HG02981 (cell line): Measurements from ENCODE around the gene CBFA2T2.

Experiments
- ATAC-seq: cut with Tn5 transposase; IDR thresholded peaks from one replicate; pipeline ENCODE4 v1.9.1; 2021; ENCODE audit warnings: mild to moderate bottlenecking, moderate library complexity; ENCODE audit not compliant: unreplicated experiment

The CBFA2T2 gene

DNA sequence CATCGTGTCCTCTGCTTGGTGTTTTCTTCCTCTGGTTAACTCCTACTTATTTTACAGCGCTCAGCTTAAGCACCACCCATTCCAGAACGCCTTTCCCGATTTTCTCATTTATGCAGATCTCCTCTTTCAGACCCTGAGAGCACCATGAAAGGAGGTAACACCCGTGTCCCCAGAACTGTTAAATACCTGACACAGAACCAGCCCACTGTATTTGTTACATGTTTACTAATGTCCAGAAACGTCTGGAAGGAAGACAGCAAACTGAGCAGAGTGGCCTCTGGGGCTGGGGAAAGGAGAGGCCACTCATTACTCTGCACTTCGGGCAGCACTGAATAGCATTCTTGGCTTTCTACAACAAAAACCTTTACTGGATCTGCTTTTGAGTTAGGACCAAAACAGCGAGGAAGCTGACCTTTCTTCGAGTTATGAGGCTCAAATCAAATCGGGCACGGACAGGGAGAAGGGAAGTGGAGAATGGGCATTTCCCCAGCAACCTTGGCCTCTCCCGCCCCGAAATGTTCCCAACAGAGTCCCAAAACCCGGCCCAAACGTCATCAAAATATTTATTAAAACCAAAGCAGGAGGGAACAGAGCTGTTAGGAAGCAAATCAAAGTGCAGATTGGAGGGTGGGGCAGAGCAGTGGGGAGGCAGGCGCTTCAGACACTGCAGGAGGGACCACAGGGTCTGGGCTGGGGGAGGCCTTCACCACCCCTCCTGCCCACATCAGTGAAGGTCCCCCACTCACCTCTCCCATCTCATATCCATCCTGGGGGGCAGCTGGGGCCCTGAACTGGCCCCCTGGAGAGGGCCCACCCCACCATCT lies 185.5 kb downstream of the CBFA2T2 start:
- no peak for ATAC-seq

DNA sequence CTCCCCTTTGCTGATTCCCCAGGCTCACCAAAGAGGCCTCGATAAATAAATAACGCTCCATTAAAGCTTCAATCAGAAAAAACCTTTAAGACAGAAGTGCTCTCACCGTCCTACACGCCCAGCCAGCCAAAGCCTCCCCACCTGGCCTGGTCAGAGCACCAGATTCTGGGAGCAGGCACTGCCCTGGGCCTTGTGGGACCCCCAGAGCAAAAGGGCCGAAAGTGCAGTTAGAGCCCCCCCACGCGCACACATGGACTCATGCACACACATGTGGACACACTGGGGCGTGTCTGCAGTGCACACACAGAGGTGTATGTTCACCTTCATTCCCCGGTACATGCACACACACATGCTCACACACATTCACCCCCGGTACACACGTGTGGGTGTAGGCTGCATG lies 186.2 kb downstream of the CBFA2T2 start:
- ATAC-seq = no peak

DNA sequence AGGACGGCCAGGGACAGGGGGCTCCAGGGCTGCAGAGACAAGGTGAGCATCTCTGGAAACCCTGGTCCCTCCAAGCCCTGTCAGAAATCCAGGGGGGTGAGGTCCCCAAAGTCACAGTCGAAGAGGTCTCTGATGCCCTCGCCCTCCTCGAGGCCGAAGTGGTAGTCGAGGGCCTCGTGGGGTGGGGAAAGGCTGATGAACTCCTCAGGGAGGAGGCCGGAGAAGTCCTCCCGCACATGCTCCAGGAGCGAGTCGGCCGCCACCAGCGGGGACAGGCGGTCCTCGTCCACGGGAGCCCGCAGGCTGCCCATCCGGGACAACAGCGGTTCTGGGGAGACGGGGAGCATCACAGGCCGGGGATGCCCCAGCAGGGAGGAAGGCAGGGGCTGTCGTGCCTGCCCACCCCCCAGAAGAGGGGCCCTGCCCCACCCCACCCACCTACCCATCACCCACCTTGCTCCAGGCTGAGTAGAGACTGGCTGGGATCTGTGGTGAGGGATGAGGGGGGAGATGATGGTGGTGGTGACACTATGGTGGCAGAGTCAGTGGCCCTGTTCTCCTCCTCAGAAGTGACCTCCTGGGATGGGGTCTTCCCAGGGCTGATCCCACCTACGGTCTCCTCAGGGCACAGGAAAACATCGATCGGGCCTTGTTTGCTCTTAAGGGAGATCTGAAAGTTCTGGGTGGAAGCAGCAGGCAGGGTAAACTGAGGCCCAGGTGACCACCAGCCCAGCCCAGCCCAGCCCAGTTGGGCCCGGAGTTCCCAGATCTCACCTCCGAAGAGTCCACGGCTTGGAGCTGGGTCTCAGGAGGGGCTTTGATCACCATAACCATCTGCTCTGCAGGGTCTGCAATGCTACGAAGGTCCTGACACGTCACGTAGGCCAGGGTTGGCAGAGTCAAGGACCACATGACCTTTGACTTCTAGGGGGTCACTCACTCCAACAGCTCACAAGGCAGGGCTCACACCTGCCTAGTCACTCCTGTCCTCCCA lies 187.1 kb downstream of the CBFA2T2 start:
- ATAC-seq = no peak

DNA sequence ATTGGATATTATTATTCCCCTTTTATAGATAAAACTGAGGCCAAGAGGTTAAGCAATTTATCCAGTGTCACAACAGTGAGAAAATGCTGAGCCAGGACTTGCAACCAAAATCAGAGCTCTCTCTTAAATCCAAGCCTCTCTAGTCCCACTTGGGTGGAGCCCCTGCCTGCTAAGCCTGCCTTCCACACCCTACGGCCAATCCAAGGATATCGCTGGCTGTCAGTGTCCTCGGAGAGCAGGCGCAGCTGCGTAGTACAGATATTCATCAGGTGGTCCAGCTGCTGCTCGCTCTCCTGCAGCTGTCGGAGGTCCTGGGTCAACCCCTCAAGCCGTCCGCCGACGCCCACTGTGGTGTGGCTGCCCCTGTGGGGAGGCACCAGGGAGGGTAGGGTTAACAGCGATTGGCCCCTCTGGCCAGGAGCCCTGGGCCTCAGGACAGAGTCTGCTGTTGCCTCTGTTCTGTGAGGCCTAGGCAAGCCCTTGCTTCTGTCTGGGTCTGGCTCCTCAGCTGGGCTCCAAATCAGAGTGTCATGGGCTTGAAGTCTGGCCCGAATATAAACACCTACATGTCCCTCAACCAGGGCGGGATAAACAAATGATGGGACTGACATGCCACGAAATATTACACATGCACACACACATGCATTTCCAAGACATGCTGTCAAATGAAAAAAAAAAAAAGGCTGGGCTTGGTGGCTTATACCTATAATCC lies 188.3 kb downstream of the CBFA2T2 start:
- no peak for ATAC-seq

DNA sequence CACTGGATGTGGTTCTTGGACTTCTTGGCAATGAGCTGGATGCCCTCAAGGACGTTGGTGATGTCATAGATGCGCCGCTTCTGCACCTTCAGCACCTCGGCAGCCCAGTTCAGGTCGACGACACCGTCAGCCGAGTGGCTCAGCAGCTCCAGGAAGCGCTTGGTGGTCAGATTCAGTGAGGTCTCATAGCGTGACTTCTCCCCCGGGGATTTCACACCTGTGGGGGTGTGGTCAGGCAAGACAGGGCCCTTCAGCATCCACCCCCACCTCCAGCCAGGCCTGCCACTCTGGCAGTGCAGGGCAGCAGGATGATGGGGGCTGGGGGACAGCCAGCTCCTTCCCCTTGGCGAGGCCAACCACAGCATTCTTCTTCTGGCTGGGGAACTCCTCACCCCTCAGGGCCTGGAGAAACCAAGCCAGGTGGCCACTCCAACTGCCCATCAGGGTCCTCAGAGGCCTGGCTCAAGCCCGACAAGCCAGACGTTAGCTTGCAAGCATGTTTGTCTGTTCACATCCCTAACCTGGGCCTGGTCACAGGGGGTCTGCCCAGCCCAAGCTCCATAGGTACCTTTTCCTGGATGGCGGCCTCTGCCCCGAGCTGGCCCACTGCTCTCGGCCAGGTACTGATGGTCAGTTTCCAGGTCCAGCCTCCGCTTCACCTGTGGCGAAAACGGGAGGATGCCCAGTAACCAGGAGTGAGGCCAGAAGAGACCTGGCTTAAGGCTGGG lies 190.0 kb downstream of the CBFA2T2 start:
- ATAC-seq = peak; percentile 69

DNA sequence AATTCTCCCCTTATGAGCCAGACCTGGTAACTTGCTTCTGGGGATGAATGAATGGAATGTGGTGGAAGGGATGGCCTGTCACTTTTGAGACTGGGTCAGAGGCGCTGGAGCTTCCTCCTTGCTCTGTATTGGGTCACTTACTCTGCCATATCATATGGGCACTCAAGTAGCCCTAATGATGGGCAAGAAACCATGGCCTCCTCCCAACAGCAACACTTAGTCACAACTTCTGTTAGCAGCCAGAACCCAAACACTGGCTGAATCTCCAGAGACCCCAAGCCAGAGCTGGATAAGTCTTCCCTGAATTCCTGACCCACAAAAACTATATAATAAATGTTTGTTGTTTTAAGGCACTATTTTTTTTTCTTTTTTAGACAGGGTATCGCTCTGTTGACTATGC lies 190.8 kb downstream of the CBFA2T2 start:
- no peak for ATAC-seq

DNA sequence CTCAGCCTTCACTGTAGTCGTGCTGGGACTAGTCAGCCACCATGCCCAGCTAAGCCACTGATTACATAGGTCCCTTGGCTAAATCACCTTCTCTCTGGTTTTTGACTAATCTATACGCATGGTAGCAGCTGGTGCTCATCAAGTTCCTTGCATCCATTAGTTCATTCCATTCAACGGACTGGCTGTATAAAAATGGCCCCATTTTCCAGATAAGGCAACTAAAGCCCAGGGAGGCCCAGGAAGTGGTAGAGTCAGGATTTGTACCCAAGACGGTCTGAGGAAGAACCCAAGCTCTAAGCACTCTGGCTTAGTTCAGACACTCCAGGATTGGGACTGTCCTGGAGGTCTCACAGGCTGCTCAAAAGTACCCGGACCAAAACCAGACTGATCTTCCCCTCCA lies 191.4 kb downstream of the CBFA2T2 start:
- no peak for ATAC-seq

DNA sequence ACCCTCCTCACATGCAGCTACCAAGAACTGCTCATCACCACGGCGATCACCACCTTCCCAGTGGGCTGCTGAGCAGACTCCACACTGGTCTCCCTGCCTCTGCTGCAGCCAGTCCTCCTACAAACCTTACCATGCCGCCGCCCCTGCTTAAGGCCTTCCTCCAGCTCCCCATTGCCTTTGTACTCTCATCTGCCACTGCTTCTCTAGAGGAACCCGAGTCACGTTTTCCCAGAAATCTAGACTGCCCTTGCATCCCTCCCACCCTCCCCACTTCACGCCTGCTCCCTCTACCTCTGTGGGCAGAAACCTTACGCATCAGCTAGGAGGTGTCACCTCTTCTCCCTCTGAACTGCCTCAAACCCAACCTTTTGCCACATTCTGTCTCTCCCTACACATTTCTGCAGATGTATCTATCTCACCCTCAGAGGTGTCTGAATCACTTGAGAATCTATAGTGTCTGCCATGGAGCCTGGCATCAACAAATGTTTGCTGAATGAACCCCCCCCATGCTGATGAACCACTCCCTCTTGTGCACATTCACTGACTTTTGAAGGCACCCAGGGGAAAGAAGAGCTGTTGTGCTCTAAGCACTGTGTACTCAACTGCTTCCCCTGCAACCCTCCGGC lies 191.9 kb downstream of the CBFA2T2 start:
- ATAC-seq = no peak

DNA sequence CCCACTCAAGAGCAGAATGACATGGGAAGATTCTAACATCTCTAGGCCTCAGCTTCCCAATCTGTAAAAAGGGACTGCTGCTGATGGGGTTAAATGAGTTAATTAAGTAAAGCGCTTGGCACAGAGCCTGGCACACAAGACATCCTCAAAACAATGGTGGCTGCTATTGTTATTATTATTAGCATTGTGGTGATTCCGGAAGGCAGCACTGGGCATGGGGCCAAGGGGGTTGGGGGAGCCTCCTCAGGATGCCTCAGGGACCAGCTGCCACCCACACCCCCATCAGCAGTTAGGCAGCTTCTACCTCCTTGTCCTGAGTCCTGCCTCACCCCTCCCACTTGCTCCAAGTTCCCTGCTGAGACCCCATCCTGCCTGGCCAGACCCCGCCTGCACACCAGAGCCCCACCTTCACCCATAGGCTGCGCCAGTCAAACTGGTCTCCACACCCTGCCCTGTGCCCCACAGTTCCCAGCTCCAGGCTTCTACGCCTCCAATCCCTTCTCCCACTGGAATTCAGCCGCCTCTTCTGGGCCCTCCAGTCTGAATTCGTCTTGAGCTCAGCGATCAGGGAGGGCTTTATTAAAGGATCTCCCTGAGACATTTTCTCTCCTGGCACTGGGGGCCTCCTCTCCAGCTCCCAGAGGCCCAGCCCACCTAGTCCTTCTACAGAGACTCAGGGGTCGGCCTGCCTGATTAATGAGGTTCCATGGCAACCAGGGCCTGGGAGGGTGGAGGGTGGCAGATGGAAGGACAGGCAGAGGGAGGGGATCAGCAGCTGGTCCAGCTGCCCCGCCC lies 194.8 kb downstream of the CBFA2T2 start:
- ATAC-seq = no peak

DNA sequence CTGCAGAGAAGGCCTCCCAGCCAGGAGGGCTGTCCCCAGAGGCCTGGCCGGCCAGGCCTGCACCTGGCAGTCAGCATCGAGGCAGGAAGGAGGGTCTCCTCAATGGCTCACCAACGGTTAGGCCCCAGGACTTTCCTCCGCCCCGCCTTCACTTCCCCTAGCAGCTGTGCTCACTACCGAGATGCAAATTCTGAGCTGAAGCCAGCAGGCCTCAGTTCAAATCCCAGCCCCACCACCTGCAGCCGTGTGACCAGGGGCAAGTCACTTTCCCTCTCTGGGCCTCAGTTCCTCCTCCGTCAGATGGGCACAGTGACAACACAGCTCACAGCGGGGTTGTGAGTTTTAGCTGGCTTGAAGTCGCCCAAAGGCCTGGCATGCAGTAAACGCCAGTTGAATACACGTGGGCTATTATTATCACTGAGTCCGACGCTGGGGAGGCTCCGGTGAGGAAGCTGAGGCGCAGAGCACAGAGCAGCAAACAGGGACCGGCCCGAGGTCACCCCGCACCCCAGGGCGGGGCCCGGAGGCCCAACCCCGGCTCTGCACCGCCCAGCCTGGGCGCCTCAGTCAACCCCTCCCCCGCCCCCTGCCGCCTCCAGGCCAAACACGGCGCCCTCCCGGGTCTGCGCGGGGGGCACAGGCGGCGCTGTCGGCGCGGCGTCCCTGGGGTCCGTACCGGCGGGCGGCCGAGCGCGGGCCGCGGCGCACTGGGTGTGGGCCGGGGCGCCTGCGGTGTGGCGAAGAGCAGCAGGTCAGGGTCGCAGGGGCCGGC lies 195.6 kb downstream of the CBFA2T2 start:
- peak; percentile 40 for ATAC-seq

DNA sequence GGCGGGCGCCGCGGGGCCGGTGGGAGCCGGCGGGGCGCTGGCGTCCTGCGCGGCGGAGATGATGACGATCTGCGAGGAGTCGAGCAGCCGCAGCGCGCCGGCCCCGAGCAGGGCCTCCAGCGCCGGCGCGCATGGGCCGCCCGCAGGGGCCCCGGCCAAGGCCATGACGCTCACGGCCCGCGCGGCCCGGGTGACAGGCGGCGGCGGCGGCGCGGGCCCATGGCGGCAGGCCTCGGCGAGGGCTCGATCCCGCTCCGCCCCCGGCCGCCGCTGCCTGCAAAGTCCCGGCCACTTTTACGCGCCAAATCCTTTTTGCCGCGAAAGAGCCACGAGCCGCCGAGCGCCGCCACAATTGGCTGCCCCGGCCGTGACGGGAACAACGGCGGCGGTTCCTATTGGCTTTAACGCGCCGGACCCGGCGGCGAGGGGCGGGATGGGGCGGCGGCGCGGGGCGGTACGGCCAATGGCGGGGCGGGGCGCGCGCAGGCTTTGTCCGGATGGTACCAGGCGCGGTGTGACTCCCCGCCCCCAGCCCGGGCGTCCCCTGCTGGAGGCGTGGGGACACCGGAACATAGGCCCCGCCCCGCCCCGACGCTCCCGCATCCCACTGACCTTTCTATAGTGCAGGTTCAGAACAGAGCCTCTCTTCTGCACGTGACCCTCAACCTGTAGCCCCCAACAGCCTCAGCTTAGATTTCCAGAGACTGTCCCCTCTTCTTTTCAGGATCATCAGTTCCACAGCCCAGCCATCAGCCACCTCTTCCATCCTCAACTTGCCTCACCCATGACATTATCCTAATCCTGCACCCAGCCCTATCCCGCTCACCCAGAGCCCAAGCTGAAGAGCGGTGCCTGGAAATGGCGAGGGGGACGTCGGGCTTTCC lies 196.4 kb downstream of the CBFA2T2 start, which contains the start of gene E2F1:
TSS of gene E2F1 (minus strand) at position 286 of the 884 bp plus-strand sequence. CDS start at position 165, 121 bp downstream.
- ATAC-seq = peak; percentile 82

DNA sequence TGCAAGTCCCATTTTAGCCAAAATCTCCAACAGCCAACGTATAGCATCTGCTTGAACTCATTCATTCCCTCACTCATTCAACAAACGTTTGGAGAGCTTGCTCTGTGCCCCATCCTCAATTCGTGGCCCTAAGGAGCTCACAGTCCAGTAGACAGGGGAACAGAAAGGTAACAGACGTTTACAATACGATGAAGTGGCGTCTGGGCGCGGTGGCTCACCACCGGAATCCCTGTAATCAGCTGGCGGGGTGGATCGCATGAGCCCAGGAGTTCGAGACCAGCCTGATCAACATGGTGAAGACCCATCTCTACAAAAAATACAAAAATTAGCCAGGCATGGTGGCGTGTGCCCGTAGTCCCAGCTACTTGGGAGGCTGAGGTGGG lies 197.1 kb downstream of the CBFA2T2 start:
- ATAC-seq = no peak

DNA sequence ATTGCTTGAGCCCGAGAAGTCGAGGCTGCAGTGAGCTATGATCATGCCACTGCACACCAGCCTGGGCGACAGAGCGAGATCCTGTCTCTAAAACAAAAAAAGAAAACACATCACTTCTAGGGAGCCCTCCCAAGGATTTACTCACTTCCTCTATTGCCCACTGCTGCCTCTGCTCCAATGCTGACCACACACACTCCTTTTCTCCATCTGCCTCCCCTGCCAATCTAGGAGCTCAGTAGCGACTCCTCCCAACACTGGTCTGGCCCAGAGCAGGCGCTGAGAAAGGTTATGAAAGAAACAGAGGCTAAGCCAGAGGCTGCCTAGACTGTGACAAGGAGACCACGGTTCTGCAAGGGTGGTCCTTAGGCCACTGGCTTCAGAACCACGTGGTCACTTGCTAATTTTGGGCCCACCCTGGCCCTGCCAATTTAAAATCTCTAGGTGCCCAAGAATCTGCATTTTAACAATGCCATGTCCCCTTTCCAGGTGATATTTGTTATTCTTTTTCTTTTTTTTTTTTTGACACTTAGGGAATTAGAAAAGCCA lies 197.5 kb downstream of the CBFA2T2 start:
- no peak for ATAC-seq

DNA sequence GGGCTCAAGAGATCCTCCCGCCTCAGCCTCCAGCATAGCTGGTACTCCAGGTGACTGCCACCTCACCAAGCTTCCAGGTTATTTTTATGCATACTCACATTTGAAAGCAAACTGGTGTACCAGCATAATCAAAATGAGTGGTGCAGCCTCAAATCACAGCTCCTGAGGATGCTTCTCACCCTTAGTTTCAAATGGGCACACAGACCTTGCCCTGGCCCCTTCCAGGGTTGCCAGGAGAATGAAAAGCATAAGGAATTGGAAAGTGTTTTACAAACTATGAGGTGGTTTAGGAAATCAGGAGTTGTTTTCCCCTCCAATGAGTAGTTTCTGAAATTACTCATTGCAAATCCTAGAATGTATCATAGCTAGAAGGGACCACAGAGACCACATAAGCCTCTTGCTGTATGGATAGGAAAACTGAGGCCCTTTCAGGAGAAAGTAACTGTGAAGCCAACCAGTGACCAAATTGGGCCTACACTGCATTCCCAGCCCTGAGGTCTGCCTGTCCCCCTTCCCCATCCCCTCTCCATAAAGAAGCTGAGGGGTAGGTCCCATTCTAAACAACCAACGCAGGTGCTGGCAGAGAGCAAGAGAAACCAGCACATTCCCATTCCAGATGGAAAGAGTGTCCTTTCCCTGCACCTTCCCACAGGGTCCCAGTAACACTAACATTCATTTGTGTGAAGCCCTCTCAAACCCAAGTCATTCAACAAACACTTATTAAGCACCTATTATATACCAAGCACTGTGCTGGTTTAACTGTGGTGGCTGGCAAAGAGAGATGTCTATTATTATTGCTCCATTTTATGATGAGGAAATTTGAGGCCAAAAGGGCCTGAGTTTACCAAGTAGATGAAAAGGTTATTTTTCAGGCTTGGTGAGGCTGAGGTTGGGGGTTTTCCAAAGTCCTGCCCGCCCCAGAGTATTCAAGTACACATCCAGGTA lies 198.4 kb downstream of the CBFA2T2 start:
- ATAC-seq = no peak

DNA sequence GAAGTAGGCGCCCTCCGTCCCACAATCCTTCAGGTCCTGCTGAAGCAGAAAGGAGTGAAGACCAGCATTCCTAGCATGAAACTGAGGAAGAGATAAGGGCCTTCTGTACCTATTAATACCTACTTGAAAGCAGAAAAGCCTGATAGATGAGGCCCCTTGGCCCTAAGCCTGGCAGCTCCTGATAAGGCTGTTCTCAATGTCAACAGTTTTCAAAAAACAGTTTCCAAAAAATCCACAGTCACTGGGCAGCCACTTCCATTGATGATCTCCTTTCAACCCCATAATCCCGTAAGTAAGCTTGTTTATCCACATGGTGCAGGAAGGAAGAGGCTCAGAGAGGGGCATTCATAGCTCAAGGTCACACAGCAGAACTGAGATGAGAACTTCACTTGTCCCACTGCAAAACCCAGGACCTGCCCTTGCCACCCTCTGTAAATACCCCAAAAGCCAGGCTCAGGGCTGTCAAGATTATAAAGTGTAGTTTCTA lies 199.1 kb downstream of the CBFA2T2 start:
- no peak for ATAC-seq

DNA sequence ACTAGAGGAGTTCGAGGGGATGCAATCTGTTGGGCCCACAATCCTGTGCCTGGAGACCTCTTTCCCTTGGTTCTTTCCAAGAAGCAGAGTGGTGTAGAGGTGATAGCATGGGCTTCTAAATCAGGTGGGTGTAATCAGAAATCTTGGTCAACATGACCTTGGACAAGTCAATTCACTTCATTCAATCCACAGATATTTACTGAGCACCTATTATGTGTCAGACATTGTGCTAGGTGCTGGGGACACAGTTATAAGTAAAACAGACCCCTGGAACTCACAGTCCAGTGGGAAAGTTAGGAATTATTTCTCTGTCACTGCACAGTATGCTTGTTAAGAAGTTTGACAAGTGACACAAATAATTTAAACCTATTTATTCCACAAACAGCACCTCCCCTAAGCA lies 199.6 kb downstream of the CBFA2T2 start:
- no peak for ATAC-seq
